CD4-positive, alpha-beta T cell treated with Interferon alpha-2 for 1 hour (primary cell): ENCODE measurements around the gene RIN3.
"Not testable (repeated sequence)": the region's sequence is repeated elsewhere in the genome, so short reads cannot be mapped to it uniquely, and the experiment has no call there.

Source experiments
- DNase-seq, 2 donors: peaks; one replicate each; pipeline ENCODE4 v3.0.0-alpha.2; 2020 to 2022

RIN3 gene

GRCh38 chr14:92675976-92676375, 162.4 kb downstream of the RIN3 start:
- DNase-seq = peak in 1 of 2 donors; percentile 40

- peak in 1 of 2 donors; percentile 1 for DNase-seq
Measured at GRCh38 chr14:92676403-92677086, 163.0 kb downstream of the RIN3 start.

- DNase-seq = peak in 1 of 2 donors; percentile 29
Measured at GRCh38 chr14:92677087-92677668, 163.6 kb downstream of the RIN3 start.

DNA sequence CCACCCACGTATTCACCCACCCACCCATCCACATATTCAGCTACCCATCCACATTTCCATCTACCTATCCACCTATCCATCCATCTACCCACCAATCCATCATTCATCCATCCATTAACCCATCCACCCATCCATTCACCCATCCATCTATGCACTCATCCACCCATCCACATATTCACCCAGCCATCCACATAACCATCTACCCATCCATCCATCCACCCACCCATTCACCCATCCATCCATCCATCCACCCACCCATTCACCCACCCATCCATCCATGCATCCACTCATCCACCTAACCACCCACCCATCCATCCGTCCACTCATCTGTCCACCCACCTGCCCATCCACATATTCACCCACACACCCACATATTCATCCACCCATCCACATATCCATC, 164.4 kb downstream of the RIN3 start:
- no peak for DNase-seq

GRCh38 chr14:92678766-92679165, 165.2 kb downstream of the RIN3 start:
- DNase-seq = peak in 1 of 2 donors; percentile 1

GRCh38 chr14:92679246-92679645, 165.7 kb downstream of the RIN3 start:
- DNase-seq = no peak

GRCh38 chr14:92680330-92680729, 166.7 kb downstream of the RIN3 start:
- not testable (repeated sequence) for DNase-seq

DNA sequence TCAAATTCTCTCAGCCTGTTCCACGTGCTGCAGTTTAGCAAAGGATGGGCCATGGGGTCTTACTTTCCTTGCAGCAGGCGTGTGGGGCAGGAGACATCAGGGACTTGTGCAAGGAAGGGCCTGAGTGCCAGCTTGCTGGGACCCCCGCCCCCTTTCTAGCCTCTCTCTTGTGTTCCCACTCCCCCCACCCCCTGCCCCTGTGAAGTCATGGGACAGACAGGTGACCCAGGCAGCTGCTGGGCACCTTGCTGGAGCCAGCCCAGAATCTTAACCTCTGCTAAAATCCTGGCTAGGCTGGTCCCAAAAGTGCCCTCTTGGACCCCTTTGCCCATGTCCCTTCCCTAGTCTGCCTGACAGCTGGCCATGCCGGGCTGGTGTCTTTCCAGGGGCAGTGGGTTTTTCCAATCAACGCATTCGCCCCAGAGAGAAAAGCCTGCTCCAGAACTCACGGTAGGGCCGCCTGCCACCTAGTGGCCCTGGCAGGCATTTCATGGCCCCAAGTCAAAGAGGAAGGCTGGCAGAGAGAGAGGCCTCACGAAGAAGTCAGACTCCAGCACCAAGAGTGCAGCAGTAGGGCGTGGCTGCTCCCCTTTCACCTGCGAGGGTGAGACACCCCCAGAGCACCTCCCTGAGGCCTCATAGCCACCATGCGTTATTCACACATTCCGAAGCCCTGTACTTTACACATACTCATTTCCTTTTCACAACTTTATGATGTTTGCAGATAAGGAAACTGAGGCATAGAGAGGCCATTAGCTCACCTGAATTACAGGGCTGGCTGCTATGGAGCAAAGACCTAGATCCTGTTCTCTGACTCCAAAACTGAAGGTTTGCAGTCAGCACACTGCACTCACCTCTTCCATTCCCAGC, 167.4 kb downstream of the RIN3 start:
- DNase-seq = peak; percentile 78 to 82

DNA sequence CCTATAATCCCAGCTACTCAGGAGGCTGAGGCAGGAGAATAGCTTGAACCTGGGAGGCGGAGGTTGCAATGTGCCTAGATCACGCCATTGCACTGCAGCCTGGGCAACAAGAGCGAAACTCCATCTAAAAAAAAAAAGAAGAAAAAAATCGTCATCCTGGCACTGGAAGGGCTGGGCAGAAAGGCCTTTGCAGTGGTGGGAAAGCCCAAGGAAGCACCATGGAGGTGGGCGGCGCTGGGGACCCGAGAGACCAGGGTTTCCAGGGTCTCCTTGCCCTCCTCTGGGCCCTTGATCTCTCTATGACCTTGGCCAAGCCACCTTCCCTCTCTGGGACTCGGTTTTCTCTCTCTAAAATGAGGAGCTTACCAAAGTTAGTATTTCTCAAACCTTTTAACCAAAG, 169.5 kb downstream of the RIN3 start:
- no peak for DNase-seq

DNA sequence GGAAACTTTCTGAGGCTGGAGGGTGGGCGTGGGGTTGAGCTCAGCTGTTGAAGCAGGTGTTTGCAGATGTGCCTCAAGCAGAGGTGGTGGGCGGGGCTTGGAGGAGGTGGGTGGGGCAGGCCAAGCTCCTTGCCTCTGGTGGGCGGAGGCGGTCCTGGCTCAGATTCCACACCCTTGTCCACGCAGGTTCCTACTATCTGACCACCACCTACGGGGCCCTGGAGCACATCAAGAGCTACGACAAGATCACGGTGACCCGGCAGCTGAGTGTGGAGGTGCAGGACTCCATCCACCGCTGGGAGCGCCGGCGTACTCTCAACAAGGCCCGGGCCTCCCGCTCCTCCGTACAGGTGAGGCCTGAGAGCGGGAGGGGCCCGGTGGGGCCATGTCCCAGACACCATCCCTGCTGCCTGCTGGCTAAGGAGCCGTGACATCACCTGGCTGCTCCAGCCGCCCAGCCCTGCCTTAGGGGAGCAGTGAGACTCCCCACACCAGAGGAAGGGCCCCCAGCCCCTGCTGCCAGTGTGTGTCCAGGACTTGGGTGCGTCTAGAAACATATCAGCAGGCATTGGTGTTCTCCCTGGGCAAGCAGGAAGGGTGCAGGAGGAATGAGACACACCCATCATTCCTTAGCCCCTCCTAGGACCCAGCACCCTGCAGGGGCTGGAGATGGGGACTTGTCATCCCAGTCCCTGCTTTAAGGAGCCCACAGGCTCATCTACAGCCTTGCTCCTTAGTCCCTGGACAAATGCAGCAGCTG, 171.4 kb downstream of the RIN3 start:
- no peak for DNase-seq

DNA sequence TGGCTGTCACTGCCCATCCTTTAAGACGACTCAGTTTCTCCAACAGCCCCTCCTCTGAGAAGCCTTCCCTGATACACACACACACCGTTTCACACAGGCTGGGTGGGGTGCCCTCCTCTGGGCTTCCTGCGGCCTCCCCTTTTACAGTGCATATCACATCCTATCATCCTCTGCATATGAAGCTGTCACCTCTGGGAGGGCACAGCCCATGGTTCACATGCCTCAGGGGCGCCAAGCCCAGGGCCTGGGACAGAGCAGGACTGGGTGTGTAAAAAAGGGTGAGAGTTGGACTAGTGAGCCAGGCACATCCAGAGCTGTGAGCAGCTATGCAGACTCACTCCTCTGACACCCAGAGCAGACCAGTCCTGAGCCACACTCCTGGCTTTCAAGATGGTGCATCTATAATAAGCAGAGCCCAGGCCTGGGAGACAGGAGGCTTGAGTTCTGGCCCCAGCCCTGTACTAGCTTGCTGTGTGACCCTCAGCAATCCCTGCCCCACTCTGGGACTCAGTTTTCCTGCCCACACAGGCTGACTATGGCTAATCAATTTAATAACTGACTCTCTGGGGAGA, 172.3 kb downstream of the RIN3 start:
- DNase-seq = no peak

DNA sequence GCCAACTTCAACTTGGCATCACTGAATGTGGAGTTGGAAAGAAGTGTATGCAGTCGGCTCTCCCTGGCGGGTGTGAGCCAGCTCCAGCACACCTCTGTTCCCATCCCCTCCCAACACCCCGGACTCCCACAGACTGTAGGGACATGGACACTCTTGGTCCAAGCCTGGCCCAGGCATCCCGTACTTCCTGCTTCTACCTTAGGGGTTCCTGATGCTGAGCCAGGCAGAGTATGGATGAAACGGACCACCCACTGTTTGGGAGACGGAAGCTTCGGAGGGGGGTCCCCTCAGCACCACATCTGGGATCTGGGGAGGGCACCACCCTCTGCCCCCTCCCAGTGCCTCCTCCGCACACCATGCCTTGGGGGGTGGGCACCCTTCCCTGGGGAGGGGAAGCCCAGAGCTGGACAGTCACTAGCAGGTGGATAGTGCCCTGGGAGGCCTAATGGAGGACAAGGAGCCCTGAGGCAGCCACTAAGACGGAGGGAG, 172.9 kb downstream of the RIN3 start:
- DNase-seq = no peak

DNA sequence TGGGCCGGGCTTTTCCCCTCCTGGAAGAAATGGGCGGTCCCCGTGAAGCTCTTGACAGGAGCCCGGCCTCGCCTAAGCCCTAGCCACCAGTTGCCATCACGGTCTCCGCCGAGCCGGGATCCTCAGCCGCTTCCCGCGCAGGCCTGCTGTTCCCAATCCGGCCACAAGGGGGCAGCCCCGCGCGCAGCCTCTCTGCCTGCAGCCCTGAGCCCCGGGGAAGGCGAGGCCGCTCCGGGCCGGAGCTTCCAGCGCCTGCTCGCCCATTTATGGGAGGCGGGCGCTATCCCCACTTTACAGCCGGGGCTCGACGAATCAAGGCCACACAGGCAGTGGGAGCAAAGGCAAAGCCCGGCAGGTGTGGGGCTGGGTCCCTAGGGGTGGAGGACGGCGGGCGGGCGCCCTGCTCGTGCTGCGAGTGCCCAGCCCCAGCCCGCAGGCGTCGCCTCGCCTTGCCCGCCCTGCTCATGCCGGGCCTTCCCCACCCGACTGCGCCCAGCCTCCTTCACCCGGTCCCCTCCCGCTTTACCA, 173.4 kb downstream of the RIN3 start:
- peak; percentile 55 to 74 for DNase-seq

DNA sequence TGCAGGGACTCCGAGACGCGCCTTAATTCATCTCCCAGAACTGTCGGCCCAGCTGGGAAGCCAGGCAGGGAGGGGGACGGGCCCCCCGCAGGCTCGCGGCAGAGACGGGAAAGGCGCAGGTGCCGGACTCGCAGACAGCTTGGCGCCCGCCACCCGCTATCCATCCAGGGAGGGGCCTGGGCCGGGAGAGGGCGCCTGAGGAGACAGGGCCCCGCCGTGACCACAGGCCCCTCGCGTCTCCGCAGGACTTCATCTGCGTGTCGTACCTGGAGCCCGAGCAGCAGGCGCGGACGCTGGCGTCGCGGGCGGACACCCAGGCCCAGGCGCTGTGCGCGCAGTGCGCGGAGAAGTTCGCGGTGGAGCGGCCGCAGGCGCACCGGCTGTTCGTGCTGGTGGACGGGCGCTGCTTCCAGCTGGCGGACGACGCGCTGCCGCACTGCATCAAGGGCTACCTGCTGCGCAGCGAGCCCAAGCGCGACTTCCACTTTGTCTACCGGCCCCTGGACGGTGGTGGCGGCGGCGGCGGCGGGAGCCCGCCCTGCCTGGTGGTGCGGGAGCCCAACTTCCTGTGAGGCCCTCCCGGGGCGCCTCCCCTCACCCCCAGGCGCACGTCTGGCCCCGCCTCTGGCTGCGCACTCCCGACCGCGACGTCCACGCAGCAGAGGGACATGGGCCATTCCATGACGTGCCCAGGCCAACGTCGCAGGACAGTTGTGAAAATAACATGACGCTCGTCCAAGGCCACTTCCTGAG, 174.3 kb downstream of the RIN3 start:
- no peak for DNase-seq

DNA sequence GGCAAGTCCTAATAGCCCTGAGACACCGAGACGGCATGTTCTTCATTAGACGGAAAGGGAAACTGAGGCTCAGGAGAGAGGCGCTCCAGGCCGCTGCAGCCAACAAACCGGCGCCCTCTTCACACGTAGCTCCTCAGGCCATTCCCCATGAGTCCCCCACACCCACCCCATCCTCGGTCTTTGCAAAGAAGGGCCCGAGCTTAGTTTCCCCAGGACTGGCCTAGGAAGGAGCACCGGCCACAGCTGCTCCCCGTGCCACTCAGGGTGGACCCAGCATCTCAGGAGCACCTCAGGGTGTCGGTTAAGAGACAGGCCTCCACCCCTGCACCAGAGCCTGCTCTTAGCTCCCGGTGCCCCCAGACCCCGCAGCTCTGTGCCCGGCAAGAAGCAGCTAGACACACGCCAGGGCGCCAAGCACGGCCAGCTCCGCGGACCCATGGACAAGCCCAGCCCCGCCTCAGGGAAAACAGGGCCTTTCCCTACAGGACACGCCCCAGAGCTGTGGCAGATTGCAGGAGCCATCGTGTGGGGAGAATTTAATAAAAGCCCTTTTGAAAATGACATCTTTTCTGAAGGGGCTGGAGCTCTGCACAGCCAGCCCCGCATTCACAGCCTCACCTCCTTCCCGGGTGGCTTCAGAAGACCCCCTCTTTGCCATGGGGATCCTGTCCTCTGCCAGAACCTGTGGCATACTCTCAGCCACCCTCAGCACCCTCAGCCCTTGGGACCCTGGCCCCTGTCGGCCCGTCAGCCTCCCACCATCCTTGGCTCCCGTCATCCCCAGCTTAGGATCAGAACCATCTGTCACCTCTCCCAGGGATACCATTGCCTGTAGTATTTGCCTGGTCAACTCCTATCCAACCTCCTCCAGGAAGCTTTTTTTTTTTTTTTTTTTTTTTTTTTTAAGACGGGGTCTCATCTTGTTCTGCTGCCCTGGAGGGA, 175.1 kb downstream of the RIN3 start:
- no peak for DNase-seq

GRCh38 chr14:92690171-92691011, 176.8 kb downstream of the RIN3 start:
- DNase-seq = no peak

GRCh38 chr14:92692822-92693226, 179.2 kb downstream of the RIN3 start:
- DNase-seq = peak in 1 of 2 donors; percentile 37

GRCh38 chr14:92693998-92694795, 180.6 kb downstream of the RIN3 start:
- DNase-seq = no peak
